NCI-H774 (cell line): ENCODE measurements around the gene RBM19.

Source experiments
- DNase-seq: peaks from one replicate; lab custom pipeline; 2025; lab: John Stamatoyannopoulos, UW

The RBM19 gene

DNA sequence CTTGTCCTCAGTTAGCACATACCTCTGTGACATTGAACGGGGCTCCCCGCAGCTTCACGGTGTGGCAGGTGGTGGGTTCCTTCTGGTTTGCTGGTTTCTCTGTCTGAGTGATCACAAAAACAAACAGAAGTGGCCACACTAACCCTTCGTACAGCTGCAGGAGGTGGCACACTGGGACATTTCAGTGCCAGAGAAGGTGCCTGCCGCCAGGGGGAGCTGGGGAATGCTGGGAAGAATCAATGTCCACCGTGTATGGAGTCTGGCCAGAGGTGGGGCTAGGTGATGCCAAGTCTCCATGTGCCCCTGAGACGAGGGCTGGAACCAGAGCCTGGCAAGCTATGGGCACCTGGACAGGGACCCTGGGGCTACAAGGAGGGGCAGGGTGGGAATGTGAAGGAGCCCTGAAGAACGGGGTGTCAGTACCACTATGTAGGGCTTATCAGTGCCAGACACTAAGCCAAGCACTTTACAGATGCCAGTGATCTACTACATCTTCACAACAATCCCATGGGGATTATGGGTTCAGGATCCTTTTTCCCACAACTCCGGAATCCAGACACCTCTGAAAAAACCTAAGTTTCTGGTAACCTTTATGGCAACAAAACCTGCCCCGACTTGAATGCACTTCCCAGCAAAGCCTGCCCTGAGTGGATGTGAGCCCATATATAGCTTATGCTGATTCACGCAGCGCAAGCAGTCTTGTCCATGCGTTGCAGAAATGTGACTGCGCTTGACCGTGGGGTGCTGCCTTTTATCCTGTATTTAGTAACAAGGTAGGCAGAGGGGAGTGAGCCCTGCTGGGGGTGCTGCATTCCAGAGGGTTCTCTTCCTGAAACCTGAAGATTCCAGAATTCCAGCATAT, 10.8 kb downstream of the RBM19 start:
- DNase-seq: no peak

- no peak for DNase-seq
Observed at GRCh38 chr12:113954547-113954946, 11.6 kb downstream of the RBM19 start.

- DNase-seq: no peak
Observed at GRCh38 chr12:113950873-113951272, 15.3 kb downstream of the RBM19 start.

DNA sequence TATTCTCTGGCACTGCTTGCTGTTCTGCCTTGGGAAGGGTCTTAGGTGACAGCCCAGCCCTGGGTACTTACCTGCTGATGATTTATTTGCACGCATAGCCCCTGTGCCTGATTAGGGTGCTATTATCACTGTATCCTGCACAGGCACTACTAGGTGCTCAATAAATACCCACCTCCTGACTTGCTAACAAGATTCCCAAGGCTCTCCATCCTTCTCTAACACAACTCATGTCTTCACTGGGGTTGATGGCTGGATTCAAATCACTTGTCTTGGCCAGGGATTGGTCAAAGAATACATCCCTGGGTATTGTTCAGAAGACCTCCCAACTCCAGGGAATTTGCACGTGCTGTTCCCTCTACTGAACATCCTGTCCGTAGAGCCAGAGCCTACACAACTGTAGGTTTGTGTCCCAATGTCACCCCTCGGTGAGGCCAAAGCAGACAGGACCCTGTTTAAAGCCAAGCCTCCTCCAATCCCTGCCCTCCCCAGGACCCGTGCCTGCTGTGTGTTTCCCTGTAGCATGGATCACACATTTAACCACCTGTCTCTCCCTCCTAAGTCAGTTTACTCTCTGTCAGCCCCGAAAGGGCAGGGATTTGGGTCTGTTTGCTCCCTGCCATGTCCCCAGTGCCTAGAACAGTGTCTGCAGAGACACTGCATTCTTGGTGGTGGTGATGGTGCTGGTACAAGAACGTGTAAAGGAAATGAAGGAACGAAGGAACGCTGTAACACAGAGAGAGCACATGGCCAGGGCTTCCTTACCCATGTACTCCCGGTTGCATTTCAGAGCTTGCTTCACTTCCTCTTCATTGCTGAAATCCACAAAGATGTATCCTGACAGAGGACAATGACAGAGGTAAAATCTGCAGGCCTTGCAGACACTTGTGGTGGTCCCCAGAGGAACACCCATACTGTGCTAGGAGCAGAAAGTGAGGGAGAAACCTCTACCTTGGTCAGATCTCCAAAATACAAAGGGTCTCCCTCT, 16.5 kb downstream of the RBM19 start:
- no peak for DNase-seq

GRCh38 chr12:113948151-113948914, 17.8 kb downstream of the RBM19 start:
- DNase-seq: no peak

GRCh38 chr12:113946175-113946574, 19.9 kb downstream of the RBM19 start:
- no peak for DNase-seq

DNA sequence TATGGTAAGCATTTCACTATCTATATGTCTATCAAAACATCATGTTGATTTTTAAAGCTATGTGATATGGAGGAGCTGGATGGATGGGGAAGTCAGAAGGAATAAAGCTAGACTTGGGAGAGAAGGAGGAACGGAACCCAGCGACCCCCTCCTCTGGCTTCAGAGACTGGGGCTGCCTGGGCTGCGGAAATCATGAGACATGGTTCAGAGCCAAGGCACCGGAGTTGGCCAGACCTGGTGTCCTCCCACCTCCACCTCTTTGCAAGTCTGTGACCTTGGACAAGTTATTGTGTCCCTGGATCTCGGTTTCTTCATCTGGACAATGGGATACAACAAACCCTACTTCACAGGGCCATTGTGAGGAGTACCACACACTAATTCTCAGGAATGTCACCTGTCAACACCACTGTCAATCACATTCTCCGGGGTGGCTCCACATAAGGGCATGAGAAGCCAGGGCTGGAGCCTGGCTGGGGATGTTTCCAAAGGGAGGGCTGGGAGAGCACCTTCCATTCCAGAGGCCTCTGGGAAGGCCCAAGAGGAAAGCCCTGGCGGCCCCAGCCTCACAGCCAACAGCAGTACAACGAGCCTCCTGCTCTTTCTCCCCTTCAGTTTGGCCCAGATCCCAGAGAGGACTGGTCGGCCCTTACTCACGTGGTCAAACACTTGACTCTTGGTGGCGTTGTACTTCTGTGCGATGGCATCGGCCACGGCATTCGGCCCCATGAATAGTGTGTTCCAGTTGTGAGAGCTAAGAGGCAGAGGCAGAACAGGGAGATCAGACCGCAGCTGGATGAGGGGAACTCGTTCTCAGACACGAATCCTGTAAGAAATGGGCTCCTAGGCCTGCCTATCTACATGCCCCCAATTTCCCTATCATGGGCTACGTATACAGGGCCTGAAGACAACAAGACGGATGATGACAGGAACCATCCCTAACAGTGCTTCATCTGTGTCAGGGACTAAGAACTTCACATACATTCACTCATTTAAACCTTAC, 20.7 kb downstream of the RBM19 start:
- DNase-seq: no peak

- no peak for DNase-seq
Observed at GRCh38 chr12:113942209-113942608, 23.9 kb downstream of the RBM19 start.

GRCh38 chr12:113941208-113941486, 25.0 kb downstream of the RBM19 start:
- DNase-seq: no peak

DNA sequence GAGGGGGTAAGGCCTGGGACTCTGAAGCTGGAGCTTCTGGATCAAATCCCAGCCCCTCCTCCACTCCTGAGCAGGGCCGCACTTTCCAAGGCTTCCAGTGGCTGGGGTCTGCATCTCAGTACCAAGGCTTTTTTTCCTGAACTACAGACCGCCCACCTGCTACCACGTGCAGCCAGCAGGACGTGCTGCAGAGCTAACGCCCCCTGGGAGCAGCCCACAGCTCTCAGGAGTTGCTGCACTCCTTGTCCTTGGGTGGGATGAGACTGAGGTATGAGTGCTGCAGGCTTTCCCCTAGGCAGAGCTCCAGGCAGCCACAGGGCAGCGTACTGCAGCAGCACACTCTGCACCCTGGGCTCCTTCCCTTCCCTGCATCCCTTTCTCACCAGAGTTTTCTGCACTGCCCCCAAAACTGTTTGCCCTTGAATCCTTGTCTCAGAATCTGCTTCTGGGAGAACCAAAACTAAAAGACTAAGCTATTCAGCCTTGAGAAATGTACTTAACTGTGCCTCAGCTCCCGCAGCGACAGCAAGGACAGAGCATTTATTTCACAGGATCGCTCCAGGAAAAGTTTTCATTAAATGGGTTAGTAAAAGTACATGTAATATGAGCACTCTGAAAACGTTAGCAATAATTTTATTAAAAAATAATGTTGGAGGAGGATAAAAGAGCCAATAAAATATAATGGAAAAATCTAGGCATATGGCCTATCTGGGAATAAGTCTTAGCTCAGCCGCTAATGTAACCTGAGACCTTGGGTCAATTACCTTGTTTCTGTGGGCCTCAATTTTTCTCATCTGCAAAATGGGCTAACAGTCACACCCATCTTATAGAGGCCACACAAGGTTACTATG, 25.5 kb downstream of the RBM19 start:
- no peak for DNase-seq

DNA sequence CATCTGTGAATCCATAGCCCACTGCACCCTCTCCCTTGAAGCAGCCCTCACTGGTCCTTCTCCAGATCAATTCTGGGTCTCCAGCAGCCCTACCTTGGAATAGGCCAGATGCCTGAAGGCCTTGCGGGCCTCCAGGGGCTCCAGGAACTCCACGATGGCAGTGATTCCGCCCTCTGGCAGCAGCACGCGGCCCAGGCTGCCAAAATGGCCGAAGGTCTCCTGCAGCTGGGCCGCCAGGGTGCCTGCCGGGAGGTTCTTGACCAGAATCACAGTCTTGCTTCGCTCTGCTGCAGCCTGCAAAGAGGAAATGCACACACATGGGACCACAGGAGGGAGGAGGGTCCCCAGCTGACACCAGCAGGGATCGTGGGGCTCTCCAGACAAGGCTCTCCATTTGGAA, 26.3 kb downstream of the RBM19 start:
- DNase-seq: no peak

GRCh38 chr12:113938471-113938870, 27.7 kb downstream of the RBM19 start:
- DNase-seq: no peak

- no peak for DNase-seq
Observed at GRCh38 chr12:113936460-113936859, 29.7 kb downstream of the RBM19 start.

GRCh38 chr12:113935459-113935858, 30.7 kb downstream of the RBM19 start:
- DNase-seq: no peak

DNA sequence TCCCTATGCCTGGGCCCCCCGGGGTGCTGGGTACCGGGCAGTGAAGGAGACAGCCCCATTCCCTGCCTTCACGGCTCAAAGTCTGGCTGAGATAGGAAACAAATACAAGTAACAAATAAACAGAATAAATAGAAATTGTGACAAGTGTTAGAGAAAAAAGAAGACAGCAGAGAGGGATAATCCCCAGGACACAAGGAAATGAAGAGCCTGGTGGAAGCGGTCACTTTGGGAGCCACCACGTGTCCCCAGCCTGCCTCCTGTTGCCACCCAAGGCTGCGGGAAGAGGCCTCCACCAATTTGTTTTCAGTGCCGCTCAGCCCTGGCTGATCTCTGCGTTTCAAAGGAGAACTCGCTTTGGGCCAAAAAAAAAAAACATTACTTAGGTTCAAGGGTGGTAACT, 31.2 kb downstream of the RBM19 start:
- no peak for DNase-seq

DNA sequence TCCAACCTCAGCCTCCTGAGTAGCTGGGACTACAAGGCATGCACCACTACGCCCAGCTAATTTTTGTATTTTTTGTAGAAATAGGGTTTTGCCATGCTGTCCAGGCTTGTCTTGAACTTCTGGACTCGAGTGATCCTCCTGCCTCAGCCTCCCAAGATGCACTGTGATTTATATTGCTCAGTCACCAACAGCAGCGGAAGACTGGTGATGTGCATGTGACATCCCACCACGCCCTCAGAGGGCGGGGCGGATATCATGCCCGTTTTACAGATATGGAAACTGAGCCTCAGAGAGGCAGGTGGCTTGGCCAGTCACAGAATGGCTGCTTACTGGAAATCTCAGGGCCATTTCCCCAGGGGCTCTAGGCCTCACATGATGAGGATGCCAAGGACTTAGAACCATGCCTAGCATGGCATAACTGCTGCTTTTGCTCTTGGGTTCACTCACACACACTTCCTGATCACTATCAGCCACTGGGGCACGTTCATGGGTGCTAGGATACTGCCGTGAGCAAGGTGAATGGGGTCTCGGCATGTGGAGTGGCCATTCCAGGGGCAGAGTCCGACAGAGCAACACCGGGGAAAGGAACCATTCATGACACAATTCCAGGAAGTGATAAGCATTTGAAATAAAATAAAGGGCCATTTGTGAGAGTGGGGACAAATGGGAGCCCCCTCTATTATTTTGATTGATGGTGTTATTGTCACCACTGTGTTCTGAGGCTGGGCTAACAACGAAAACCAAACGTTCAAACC, 31.9 kb downstream of the RBM19 start:
- no peak for DNase-seq

- DNase-seq: no peak
Observed at GRCh38 chr12:113933201-113933786, 32.8 kb downstream of the RBM19 start.

- DNase-seq: no peak
Observed at GRCh38 chr12:113932381-113933196, 33.5 kb downstream of the RBM19 start.
